Kidney epithelial cell (primary cell): ENCODE data around the gene GABRB1. TPM values are rescaled to one million over a fixed set of nuclear protein-coding genes. Genes with fewer than 3 reads are reported as not detected.

ENCODE experiments used
- DNase-seq: peaks from one replicate; pipeline ENCODE4 v3.0.0-alpha.2; 2010; ENCODE audit warnings: low read depth
- H3K27me3 ChIP-seq: 2 replicates; pipeline ENCODE4 v1.6.0; 2011; ENCODE audit warnings: low read length; ENCODE audit not compliant: control insufficient read depth, insufficient read depth
- H3K36me3 ChIP-seq: 2 replicates; pipeline ENCODE4 v1.5.1; 2011; ENCODE audit warnings: low read length; ENCODE audit not compliant: control insufficient read depth, insufficient read depth
- H3K4me3 ChIP-seq: 2 replicates; pipeline ENCODE4 v1.5.1; 2011; ENCODE audit warnings: low read depth, mild to moderate bottlenecking, control low read depth, low read length
- total RNA-seq: library from RNA; depleted of rRNA; stranded (reverse); fragments of >200 nt; gene quantifications from 2 replicates; pipeline ENCODE4 v1.2.3, GENCODE V29; 2015
- TF ChIP-seq, protein P1 (sequence below): IDR thresholded peaks from 2 replicates; pipeline ENCODE4 v1.5.1; 2011; ENCODE audit warnings: mild to moderate bottlenecking, moderate library complexity, low read length, control low read depth, inconsistent platforms; ENCODE audit not compliant: insufficient read depth, poor library complexity, severe bottlenecking

The GABRB1 gene
- total RNA-seq, 1 donor from 2014 or later: not detected

DNA sequence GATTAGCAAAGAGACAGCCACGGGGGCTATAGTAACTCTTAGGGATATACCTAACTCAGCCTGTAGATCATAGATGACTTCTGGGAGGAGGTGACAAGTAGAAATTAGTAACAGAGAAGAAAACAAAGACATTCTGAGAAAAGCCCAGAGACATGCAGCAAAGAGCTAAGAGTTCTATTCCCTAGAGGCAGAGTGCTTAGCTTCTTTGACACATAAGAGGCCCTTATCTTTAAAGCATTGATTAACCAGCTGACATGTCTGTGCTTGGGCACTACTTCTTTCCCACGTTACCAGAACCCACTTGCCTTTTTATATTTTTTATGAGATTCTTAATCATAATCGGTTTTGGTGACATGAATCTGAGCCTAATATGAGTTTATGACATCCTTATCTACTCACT, 179.5 kb downstream of the GABRB1 start:
- no peaks in the 10 kb centered on the region for H3K27me3 ChIP-seq
- H3K36me3 ChIP-seq: no peaks in the 10 kb centered on the region
- TF ChIP-seq, protein P1, sequence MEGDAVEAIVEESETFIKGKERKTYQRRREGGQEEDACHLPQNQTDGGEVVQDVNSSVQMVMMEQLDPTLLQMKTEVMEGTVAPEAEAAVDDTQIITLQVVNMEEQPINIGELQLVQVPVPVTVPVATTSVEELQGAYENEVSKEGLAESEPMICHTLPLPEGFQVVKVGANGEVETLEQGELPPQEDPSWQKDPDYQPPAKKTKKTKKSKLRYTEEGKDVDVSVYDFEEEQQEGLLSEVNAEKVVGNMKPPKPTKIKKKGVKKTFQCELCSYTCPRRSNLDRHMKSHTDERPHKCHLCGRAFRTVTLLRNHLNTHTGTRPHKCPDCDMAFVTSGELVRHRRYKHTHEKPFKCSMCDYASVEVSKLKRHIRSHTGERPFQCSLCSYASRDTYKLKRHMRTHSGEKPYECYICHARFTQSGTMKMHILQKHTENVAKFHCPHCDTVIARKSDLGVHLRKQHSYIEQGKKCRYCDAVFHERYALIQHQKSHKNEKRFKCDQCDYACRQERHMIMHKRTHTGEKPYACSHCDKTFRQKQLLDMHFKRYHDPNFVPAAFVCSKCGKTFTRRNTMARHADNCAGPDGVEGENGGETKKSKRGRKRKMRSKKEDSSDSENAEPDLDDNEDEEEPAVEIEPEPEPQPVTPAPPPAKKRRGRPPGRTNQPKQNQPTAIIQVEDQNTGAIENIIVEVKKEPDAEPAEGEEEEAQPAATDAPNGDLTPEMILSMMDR: no peak
- H3K4me3 ChIP-seq: no peak overlapping the region
- no peak for DNase-seq

DNA sequence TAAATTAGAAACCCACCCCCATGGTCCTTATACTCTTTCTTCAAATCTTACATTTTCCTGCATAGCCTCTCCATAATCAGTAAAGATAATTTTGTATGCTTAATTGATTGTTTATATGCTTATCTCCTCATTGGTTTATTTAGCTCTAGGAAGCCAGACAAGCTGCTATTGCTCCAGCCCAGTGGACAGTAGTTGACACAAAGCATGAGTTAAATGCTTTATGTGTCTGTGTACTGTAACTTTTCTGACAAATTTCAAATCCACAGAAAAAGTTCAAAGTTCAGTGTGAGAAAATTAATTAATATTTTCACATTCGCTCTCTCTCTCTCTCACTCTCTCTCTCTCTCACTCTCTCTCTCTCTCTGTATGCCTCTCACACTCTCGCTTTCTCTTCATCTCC, 181.7 kb downstream of the GABRB1 start:
- no peaks in the 10 kb centered on the region for H3K27me3 ChIP-seq
- no peak overlapping the region for H3K4me3 ChIP-seq
- no peak for DNase-seq
- TF ChIP-seq, protein P1: no peak
- H3K36me3 ChIP-seq: no peaks in the 10 kb centered on the region

DNA sequence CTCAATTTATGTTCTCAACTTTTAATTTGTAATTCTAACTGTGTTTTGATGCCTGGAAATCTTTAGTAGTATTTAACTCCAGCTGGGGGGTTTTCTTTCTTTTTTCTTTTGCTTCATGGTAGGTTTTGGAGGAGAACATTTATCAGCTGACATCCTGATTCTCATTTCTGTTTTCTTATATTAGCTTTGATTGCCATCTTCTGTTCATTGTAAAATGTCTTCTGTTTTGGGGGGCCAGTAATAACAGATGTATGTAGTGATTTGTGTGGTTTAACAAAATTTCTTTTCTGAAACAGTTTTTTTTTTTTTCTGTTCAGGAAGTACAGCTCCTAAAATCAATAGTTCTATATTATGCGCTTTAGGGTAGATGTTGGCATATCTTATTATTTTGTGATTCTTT, 182.2 kb downstream of the GABRB1 start:
- Histone ChIP-seq H3K36me3 (no peaks in the 10 kb centered on the region), H3K27me3 (no peaks in the 10 kb centered on the region), H3K4me3 (no peak overlapping the region)
- DNase-seq: no peak
- TF ChIP-seq, protein P1: no peak

GRCh38 chr4:47213971-47214370, 182.6 kb downstream of the GABRB1 start:
- H3K36me3 ChIP-seq: no peaks in the 10 kb centered on the region
- no peak overlapping the region for H3K4me3 ChIP-seq
- DNase-seq: peak; percentile 83
- H3K27me3 ChIP-seq: no peaks in the 10 kb centered on the region
- TF ChIP-seq, protein P1: no peak

GRCh38 chr4:47215759-47216158, 184.4 kb downstream of the GABRB1 start:
- DNase-seq: no peak
- Histone ChIP-seq H3K36me3 (no peaks in the 10 kb centered on the region), H3K27me3 (no peaks in the 10 kb centered on the region), H3K4me3 (no peak overlapping the region)
- TF ChIP-seq, protein P1: no peak

DNA sequence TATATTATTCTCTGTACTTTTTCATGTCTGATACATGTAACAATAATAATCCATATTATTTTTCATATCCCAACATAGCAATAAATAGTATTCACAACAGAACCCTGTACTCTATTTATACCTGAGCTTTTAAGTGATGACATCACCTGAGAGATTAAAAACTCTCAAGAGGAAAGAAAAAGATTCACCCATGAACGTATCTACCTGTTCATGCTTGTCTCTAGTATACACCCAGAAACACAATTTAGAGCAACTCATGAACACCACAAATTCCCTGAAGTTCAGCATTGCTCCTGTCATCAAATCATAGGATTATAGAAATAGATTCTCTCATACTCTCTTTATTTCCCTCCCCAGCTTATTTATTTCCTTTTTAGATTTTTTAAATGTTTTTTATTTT, 185.9 kb downstream of the GABRB1 start:
- Histone ChIP-seq H3K27me3 (no peaks in the 10 kb centered on the region), H3K36me3 (no peaks in the 10 kb centered on the region), H3K4me3 (no peak overlapping the region)
- no peak for DNase-seq
- TF ChIP-seq, protein P1: no peak
